ENCODE measurements around the gene CITED4. TPM values are rescaled to one million over a fixed set of nuclear protein-coding genes. Genes with fewer than 3 reads are reported as not detected.

The CITED4 gene
- polyA plus RNA-seq, 1 donor from 2014 or later = 2.6 TPM

DNA sequence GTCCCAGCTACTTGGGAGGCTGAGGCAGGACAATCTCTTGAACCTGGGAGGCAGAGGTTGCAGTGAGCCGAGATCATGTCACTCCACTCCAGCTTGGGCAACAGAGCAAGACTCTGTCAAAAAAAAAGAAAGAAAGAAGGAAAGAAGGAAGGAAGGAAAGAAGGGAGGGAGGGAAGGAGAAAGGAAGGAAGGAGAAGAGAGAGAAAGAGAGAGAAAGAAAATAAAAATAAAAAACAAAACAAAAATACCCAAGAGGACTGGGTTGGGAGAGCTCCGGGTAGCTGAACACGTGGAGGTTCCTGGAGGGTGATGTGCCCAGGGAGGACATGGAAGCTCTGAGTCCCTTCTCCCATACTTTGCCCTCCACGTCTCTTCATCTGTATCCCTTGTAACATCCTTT, 45.7 kb upstream of the CITED4 start:
- H3K9ac ChIP-seq (ENCODE audit: low read length) = no peak overlapping the region
- no peaks in the 10 kb centered on the region for H3K36me3 ChIP-seq (ENCODE audit: insufficient read depth, low read length)
- no peak overlapping the region for H3K4me3 ChIP-seq (ENCODE audit: low read length)
- no peak overlapping the region for H3K4me2 ChIP-seq (ENCODE audit: low read length)
- H3K79me2 ChIP-seq (replicated peaks; ENCODE audit: insufficient read depth, low read length) = no peaks in the 10 kb centered on the region
- H3K27me3 ChIP-seq (ENCODE audit: insufficient read depth, low read depth, low read length) = no peaks in the 10 kb centered on the region
- H3K9me3 ChIP-seq (ENCODE audit: low read length) = no peaks in the 10 kb centered on the region
- H4K20me1 ChIP-seq (ENCODE audit: insufficient read depth) = no peaks in the 10 kb centered on the region
- no peak overlapping the region for H3K27ac ChIP-seq (ENCODE audit: low read length)
- H3K9me2 ChIP-seq (ENCODE audit: insufficient read depth, low read length) = no peaks in the 10 kb centered on the region
- no peak for TF ChIP-seq SMC3 (conservative IDR thresholded peaks at IDR 0.05; ENCODE audit: poor library complexity)
- TF ChIP-seq, protein P1, sequence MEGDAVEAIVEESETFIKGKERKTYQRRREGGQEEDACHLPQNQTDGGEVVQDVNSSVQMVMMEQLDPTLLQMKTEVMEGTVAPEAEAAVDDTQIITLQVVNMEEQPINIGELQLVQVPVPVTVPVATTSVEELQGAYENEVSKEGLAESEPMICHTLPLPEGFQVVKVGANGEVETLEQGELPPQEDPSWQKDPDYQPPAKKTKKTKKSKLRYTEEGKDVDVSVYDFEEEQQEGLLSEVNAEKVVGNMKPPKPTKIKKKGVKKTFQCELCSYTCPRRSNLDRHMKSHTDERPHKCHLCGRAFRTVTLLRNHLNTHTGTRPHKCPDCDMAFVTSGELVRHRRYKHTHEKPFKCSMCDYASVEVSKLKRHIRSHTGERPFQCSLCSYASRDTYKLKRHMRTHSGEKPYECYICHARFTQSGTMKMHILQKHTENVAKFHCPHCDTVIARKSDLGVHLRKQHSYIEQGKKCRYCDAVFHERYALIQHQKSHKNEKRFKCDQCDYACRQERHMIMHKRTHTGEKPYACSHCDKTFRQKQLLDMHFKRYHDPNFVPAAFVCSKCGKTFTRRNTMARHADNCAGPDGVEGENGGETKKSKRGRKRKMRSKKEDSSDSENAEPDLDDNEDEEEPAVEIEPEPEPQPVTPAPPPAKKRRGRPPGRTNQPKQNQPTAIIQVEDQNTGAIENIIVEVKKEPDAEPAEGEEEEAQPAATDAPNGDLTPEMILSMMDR (IDR thresholded peaks at IDR 0.05; ENCODE audit: poor library complexity, severe bottlenecking) = no peak
- no peak for TF ChIP-seq EZH2 (IDR thresholded peaks at IDR 0.05; ENCODE audit: borderline replicate concordance, insufficient read depth, low read length, poor library complexity, severe bottlenecking)
- no peak for TF ChIP-seq POLR2AphosphoS5 (IDR thresholded peaks at IDR 0.05)
- TF ChIP-seq RAD21 (conservative IDR thresholded peaks at IDR 0.05) = no peak
- TF ChIP-seq, protein P2, sequence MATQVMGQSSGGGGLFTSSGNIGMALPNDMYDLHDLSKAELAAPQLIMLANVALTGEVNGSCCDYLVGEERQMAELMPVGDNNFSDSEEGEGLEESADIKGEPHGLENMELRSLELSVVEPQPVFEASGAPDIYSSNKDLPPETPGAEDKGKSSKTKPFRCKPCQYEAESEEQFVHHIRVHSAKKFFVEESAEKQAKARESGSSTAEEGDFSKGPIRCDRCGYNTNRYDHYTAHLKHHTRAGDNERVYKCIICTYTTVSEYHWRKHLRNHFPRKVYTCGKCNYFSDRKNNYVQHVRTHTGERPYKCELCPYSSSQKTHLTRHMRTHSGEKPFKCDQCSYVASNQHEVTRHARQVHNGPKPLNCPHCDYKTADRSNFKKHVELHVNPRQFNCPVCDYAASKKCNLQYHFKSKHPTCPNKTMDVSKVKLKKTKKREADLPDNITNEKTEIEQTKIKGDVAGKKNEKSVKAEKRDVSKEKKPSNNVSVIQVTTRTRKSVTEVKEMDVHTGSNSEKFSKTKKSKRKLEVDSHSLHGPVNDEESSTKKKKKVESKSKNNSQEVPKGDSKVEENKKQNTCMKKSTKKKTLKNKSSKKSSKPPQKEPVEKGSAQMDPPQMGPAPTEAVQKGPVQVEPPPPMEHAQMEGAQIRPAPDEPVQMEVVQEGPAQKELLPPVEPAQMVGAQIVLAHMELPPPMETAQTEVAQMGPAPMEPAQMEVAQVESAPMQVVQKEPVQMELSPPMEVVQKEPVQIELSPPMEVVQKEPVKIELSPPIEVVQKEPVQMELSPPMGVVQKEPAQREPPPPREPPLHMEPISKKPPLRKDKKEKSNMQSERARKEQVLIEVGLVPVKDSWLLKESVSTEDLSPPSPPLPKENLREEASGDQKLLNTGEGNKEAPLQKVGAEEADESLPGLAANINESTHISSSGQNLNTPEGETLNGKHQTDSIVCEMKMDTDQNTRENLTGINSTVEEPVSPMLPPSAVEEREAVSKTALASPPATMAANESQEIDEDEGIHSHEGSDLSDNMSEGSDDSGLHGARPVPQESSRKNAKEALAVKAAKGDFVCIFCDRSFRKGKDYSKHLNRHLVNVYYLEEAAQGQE (IDR thresholded peaks at IDR 0.05; ENCODE audit: borderline replicate concordance) = no peak
- TF ChIP-seq TAF1 (IDR thresholded peaks at IDR 0.05; ENCODE audit: low read depth) = no peak
- TF ChIP-seq MXI1 (conservative IDR thresholded peaks at IDR 0.05; ENCODE audit: poor library complexity, severe bottlenecking) = no peak
- TF ChIP-seq EP300 (conservative IDR thresholded peaks at IDR 0.05; ENCODE audit: poor library complexity, severe bottlenecking) = no peak
- H2AFZ ChIP-seq (ENCODE audit: low read depth, low read length) = no peak overlapping the region
- no peaks in the 10 kb centered on the region for H3F3A ChIP-seq (ENCODE audit: insufficient read depth, low read length, poor library complexity, severe bottlenecking)

DNA sequence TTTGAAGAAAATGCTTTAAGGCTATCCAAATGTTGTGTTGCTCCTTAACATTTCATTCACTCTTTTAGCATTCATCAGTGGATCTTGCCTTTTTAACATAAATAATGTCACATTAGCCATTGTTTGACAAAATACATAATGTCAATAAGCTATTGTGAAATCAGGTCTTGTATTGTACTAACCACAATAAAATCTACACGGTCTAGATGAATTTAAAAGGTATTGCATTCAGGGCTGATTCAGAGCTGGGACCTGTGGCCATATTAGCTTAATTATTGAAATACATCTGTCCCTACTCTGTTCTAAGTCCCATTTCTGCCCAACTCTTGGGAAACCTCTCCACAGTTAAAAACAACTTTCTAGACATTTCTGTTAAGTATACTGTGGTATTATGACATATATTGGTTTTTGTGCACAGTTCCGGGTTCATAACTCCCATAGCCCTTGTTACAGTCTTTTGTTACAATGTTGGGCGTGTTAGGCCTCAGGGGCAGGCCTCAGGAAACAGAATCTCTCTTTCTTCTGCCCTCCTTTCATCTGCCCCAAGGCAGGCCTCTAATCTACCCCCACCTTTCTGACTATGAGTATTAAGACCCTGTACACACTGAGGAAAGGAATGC, 44.7 kb upstream of the CITED4 start:
- H3K36me3 ChIP-seq (ENCODE audit: insufficient read depth, low read length) = no peaks in the 10 kb centered on the region
- TF ChIP-seq, protein P2 (IDR thresholded peaks at IDR 0.05; ENCODE audit: borderline replicate concordance) = no peak
- TF ChIP-seq MXI1 (conservative IDR thresholded peaks at IDR 0.05; ENCODE audit: poor library complexity, severe bottlenecking) (no peak), RAD21 (conservative IDR thresholded peaks at IDR 0.05) (no peak), TAF1 (IDR thresholded peaks at IDR 0.05; ENCODE audit: low read depth) (no peak)
- no peaks in the 10 kb centered on the region for H4K20me1 ChIP-seq (ENCODE audit: insufficient read depth)
- no peak overlapping the region for H3K9ac ChIP-seq (ENCODE audit: low read length)
- no peak overlapping the region for H3K4me3 ChIP-seq (ENCODE audit: low read length)
- H2AFZ ChIP-seq (ENCODE audit: low read depth, low read length) = no peak overlapping the region
- no peaks in the 10 kb centered on the region for H3K79me2 ChIP-seq (replicated peaks; ENCODE audit: insufficient read depth, low read length)
- no peak overlapping the region for H3K4me2 ChIP-seq (ENCODE audit: low read length)
- no peaks in the 10 kb centered on the region for H3K9me3 ChIP-seq (ENCODE audit: low read length)
- H3K9me2 ChIP-seq (ENCODE audit: insufficient read depth, low read length) = no peaks in the 10 kb centered on the region
- H3K27me3 ChIP-seq (ENCODE audit: insufficient read depth, low read depth, low read length) = no peaks in the 10 kb centered on the region
- H3K27ac ChIP-seq (ENCODE audit: low read length) = no peak overlapping the region
- H3F3A ChIP-seq (ENCODE audit: insufficient read depth, low read length, poor library complexity, severe bottlenecking) = no peaks in the 10 kb centered on the region
